Stimulated activated CD4-positive, alpha-beta T cell treated with anti-CD3 and anti-CD28 coated beads, Interleukin-12 subunit alpha, Interleukin-12 subunit beta, amount 100 ng/mL, for 48 hours (primary cell): ENCODE results near the gene HNRNPLL.
"Not testable (repeated sequence)": the region's sequence is repeated elsewhere in the genome, so short reads cannot be mapped to it uniquely, and the experiment has no call there.

ENCODE experiments used
- DNase-seq, 3 donors: peaks; one replicate each; pipeline ENCODE4 v3.0.0-alpha.2; 2020; ENCODE audit warnings: low read depth in 2 of 3, low spot score in 1 of 3

The HNRNPLL gene

GRCh38 chr2:38602732-38603401, at the start of gene HNRNPLL:
Gene HNRNPLL (minus strand): TSS chr2:38602928. CDS start chr2:38602626, 302 bp downstream.
- peak; percentile 94 to 98 (median 98) for DNase-seq

- no peak for DNase-seq
These were observed 48.0 kb upstream of the HNRNPLL start for GRCh38 chr2:38650717-38651116.

- no peak for DNase-seq
These were observed 47.3 kb upstream of the HNRNPLL start for GRCh38 chr2:38650012-38650411.

GRCh38 chr2:38649176-38649728, 46.5 kb upstream of the HNRNPLL start:
- DNase-seq = no peak

- DNase-seq = no peak
These were observed 45.5 kb upstream of the HNRNPLL start for GRCh38 chr2:38648107-38648761.

- not testable (repeated sequence) for DNase-seq
These were observed 41.2 kb upstream of the HNRNPLL start for GRCh38 chr2:38643683-38644511.

GRCh38 chr2:38643021-38643671, 40.4 kb upstream of the HNRNPLL start:
- DNase-seq = no peak

GRCh38 chr2:38642373-38643017, 39.8 kb upstream of the HNRNPLL start:
- DNase-seq = not testable (repeated sequence)

- no peak for DNase-seq
These were observed 33.3 kb upstream of the HNRNPLL start for GRCh38 chr2:38636069-38636468.

- no peak for DNase-seq
These were observed 32.4 kb upstream of the HNRNPLL start for GRCh38 chr2:38635139-38635538.

- DNase-seq = no peak
These were observed 32.0 kb upstream of the HNRNPLL start for GRCh38 chr2:38634684-38635083.

GRCh38 chr2:38633895-38634294, 31.2 kb upstream of the HNRNPLL start:
- no peak for DNase-seq

- DNase-seq = no peak
These were observed 30.3 kb upstream of the HNRNPLL start for GRCh38 chr2:38632980-38633379.

GRCh38 chr2:38631976-38632375, 29.2 kb upstream of the HNRNPLL start:
- DNase-seq = no peak

GRCh38 chr2:38629684-38630083, 27.0 kb upstream of the HNRNPLL start:
- no peak for DNase-seq

GRCh38 chr2:38627391-38627790, 24.7 kb upstream of the HNRNPLL start:
- DNase-seq = no peak

- no peak for DNase-seq
These were observed 23.8 kb upstream of the HNRNPLL start for GRCh38 chr2:38626326-38627035.

- DNase-seq = no peak
These were observed 19.5 kb upstream of the HNRNPLL start for GRCh38 chr2:38622210-38622609.

- DNase-seq = no peak
These were observed 18.3 kb upstream of the HNRNPLL start for GRCh38 chr2:38621018-38621417.
